Neural crest cell (in vitro differentiated cells): ENCODE measurements around the gene SLC2A10. TPM values are rescaled to one million over a fixed set of nuclear protein-coding genes. Genes with fewer than 3 reads are reported as not detected.

ENCODE experiments used
- DNase-seq: peaks from one replicate; pipeline ENCODE4 v3.0.0; 2021; ENCODE audit warnings: low read depth, mixed read lengths, low spot score
- H3K27ac Mint-ChIP-seq: one replicate; pipeline ENCODE4 v1.8.0; 2021; ENCODE audit warnings: mild to moderate bottlenecking, mixed read lengths; ENCODE audit not compliant: unreplicated experiment
- H3K27me3 Mint-ChIP-seq: 2 replicates; pipeline ENCODE4 v1.8.0; 2021; ENCODE audit warnings: low read depth, mild to moderate bottlenecking, mixed read lengths
- H3K36me3 Mint-ChIP-seq: 2 replicates; pipeline ENCODE4 v1.8.0; 2021; ENCODE audit warnings: low read depth, mild to moderate bottlenecking, mixed read lengths
- H3K4me1 Mint-ChIP-seq: 2 replicates; pipeline ENCODE4 v1.8.0; 2021; ENCODE audit warnings: mixed read lengths
- H3K4me3 Mint-ChIP-seq: one replicate; pipeline ENCODE4 v1.8.0; 2021; ENCODE audit warnings: mild to moderate bottlenecking, mixed read lengths
- H3K9me3 Mint-ChIP-seq: 2 replicates; pipeline ENCODE4 v1.8.0; 2021; ENCODE audit warnings: mixed read lengths
- CTCF ChIP-seq: fragments of 200-600 bp; sonication (generic); conservative IDR thresholded peaks from 2 replicates; pipeline ENCODE4 v1.5.0; 2021; ENCODE audit warnings: antibody characterized with exemption, mild to moderate bottlenecking
- long read RNA-seq: library from polyadenylated mRNA; unstranded; transcript quantifications from one replicate; pipeline ENCODE4 v2.0.0, GENCODE V29; 2020
- total RNA-seq: library from RNA; stranded (reverse); gene quantifications from 2 replicates; pipeline ENCODE4 v1.2.1, GENCODE V29; 2021

Gene SLC2A10
- total RNA-seq: 11.3 and 12.7 TPM in 2 replicates
- long read RNA-seq, full-length matches to known transcripts: 4 of 7 reads
- long read RNA-seq, partial matches to known transcripts: 2 of 7 reads
- long read RNA-seq, other reads (novel, unspliced or antisense): 1 of 7 reads

GRCh38 chr20:46709459-46710152, at the start of gene SLC2A10:
SLC2A10 (plus strand) TSS chr20:46709649; CDS start chr20:46709737, 88 bp downstream.
- peaks cover 2% of the 10 kb centered on the region for H3K36me3 Mint-ChIP-seq
- TF ChIP-seq CTCF: no peak
- peak within 1 kb of the TSS; percentile 90 for H3K4me3 Mint-ChIP-seq
- H3K4me1 Mint-ChIP-seq: peaks cover 33% of the 10 kb centered on the region
- H3K9me3 Mint-ChIP-seq: no peaks in the 10 kb centered on the region
- H3K27ac Mint-ChIP-seq: peak within 1 kb of the TSS; percentile 97
- peak; percentile 65 for DNase-seq
- H3K27me3 Mint-ChIP-seq: no peaks in the 10 kb centered on the region

- Mint-ChIP-seq H3K27ac (no peak overlapping the region), H3K27me3 (no peaks in the 10 kb centered on the region), H3K9me3 (peaks cover 16% of the 10 kb centered on the region), H3K36me3 (peaks cover 31% of the 10 kb centered on the region), H3K4me3 (no peak overlapping the region), H3K4me1 (no peaks in the 10 kb centered on the region)
- TF ChIP-seq CTCF: no peak
- DNase-seq: no peak
Measured at GRCh38 chr20:46660487-46660886, 49.0 kb upstream of the SLC2A10 start.

- Mint-ChIP-seq H3K9me3 (peaks cover 16% of the 10 kb centered on the region), H3K4me3 (no peak overlapping the region), H3K27ac (no peak overlapping the region), H3K36me3 (peaks cover 31% of the 10 kb centered on the region), H3K27me3 (no peaks in the 10 kb centered on the region), H3K4me1 (no peaks in the 10 kb centered on the region)
- TF ChIP-seq CTCF: no peak
- DNase-seq: no peak
Measured at GRCh38 chr20:46661659-46662058, 47.8 kb upstream of the SLC2A10 start.

- Mint-ChIP-seq H3K27me3 (no peaks in the 10 kb centered on the region), H3K4me1 (no peaks in the 10 kb centered on the region), H3K4me3 (no peak overlapping the region), H3K36me3 (peaks cover 30% of the 10 kb centered on the region), H3K9me3 (peaks cover 13% of the 10 kb centered on the region), H3K27ac (no peak overlapping the region)
- no peak for TF ChIP-seq CTCF
- DNase-seq: no peak
Measured at GRCh38 chr20:46663531-46663930, 45.9 kb upstream of the SLC2A10 start.

GRCh38 chr20:46665602-46666001, 43.8 kb upstream of the SLC2A10 start:
- Mint-ChIP-seq H3K4me3 (no peak overlapping the region), H3K27me3 (no peaks in the 10 kb centered on the region), H3K36me3 (peaks cover 32% of the 10 kb centered on the region), H3K27ac (peak overlapping the region; percentile 15), H3K4me1 (no peaks in the 10 kb centered on the region), H3K9me3 (peaks cover 5% of the 10 kb centered on the region)
- TF ChIP-seq CTCF: no peak
- no peak for DNase-seq
